DOHH2 (cell line): Measurements from ENCODE around the gene ADGRB2.
A peak's percentile ranks its signal among the peaks of the same experiment; 100 is the strongest.

Experiments
- H3F3A ChIP-seq: fragments of 200-600 bp; sonication (generic), shearing (Covaris generic); 2 replicates; pipeline ENCODE4 v1.6.0; 2016; ENCODE audit warnings: antibody characterized with exemption, mild to moderate bottlenecking; ENCODE audit not compliant: control insufficient read depth, insufficient read depth
- H3K27ac ChIP-seq: fragments of 200-600 bp; sonication (generic); 2 replicates; pipeline ENCODE4 v1.5.1; 2014; ENCODE audit warnings: low read depth, mild to moderate bottlenecking, low read length, moderate library complexity
- H3K27me3 ChIP-seq: fragments of 200-600 bp; sonication (generic); 2 replicates; pipeline ENCODE4 v1.6.1; 2014; ENCODE audit warnings: mild to moderate bottlenecking, low read length, mixed read lengths; ENCODE audit not compliant: control insufficient read depth
- H3K36me3 ChIP-seq: fragments of 200-600 bp; sonication (generic); 2 replicates; pipeline ENCODE4 v1.6.1; 2014; ENCODE audit warnings: mild to moderate bottlenecking, low read length, moderate library complexity, mixed read lengths; ENCODE audit not compliant: control insufficient read depth
- H3K4me1 ChIP-seq: fragments of 200-600 bp; sonication (generic); 2 replicates; pipeline ENCODE4 v1.6.1; 2014; ENCODE audit warnings: mild to moderate bottlenecking, low read length, mixed read lengths; ENCODE audit not compliant: control insufficient read depth
- H3K4me2 ChIP-seq: fragments of 200-600 bp; sonication (generic); 2 replicates; pipeline ENCODE4 v1.6.0; 2014; ENCODE audit warnings: mild to moderate bottlenecking, low read length, moderate library complexity
- H3K4me3 ChIP-seq: fragments of 200-600 bp; sonication (generic); 2 replicates; pipeline ENCODE4 v1.5.1; 2014; ENCODE audit warnings: mild to moderate bottlenecking, low read length, mixed read lengths
- H3K79me2 ChIP-seq: fragments of 200-600 bp; sonication (generic); 2 replicates; pipeline ENCODE4 v1.6.1; 2014; ENCODE audit warnings: mild to moderate bottlenecking, low read length, mixed read lengths; ENCODE audit not compliant: control insufficient read depth
- H3K9me2 ChIP-seq: fragments of 200-600 bp; sonication (generic); replicated peaks from 2 replicates; pipeline ENCODE4 v1.6.1; 2014; ENCODE audit warnings: mild to moderate bottlenecking, low read length, mixed read lengths; ENCODE audit not compliant: control insufficient read depth
- H3K9me3 ChIP-seq: fragments of 200-600 bp; sonication (generic); 2 replicates; pipeline ENCODE4 v1.6.1; 2014; ENCODE audit warnings: antibody characterized with exemption, low read length, mixed read lengths; ENCODE audit not compliant: control insufficient read depth, insufficient read depth
- H4K20me1 ChIP-seq: fragments of 200-600 bp; sonication (generic); 2 replicates; pipeline ENCODE4 v1.6.0; 2014; ENCODE audit warnings: low read depth, mild to moderate bottlenecking, antibody characterized with exemption, low read length, moderate library complexity; ENCODE audit not compliant: control insufficient read depth, insufficient read depth
- CTCF ChIP-seq: fragments of 200-600 bp; sonication (generic); IDR thresholded peaks from one replicate; pipeline ENCODE4 v1.5.1; 2014; ENCODE audit warnings: antibody characterized with exemption, mild to moderate bottlenecking, low read depth, low read length; ENCODE audit not compliant: poor library complexity, severe bottlenecking
- EZH2phosphoT487 ChIP-seq: fragments of 200-600 bp; sonication (generic); IDR thresholded peaks from 2 replicates; pipeline ENCODE4 v1.6.1; 2017; ENCODE audit warnings: borderline replicate concordance, mild to moderate bottlenecking, antibody characterized with exemption, low read length, moderate library complexity, mixed read lengths

Gene ADGRB2

GRCh38 chr1:31784356-31785019, 20.3 kb upstream of the ADGRB2 start:
- Histone ChIP-seq H3K27me3 (no peaks in the 10 kb centered on the region), H4K20me1 (no peaks in the 10 kb centered on the region), H3K9me2 (no peaks in the 10 kb centered on the region), H3K4me2 (peak overlapping the region; percentile 53), H3K4me3 (peak overlapping the region; percentile 28), H3K27ac (peak overlapping the region; percentile 31), H3F3A (peaks cover 8% of the 10 kb centered on the region; the same call in 1 of the 2 replicates), H3K9me3 (no peaks in the 10 kb centered on the region), H3K36me3 (no peaks in the 10 kb centered on the region), H3K4me1 (peaks cover 47% of the 10 kb centered on the region), H3K79me2 (no peaks in the 10 kb centered on the region)
- TF ChIP-seq EZH2phosphoT487 = no peak
- no peak for TF ChIP-seq CTCF

DNA sequence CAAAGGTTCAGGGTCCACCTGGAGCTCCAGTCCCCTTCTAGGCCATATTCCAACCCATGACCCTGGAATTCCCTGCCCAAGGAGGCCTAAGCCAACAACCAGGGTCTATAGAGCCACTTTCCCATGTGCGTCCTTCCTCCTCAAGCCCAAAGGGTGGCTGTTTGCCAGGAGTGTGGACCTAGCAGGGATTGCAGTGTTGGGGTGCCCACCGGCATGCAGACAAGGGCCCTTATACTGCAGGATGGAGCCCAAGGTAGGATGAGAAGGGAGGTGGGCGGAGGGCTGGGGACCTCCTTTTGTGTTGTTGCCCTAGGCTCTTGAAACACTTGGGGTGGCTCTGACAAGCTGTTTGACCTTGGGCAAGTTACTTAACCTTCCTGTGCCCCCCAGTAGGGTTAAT, 19.7 kb upstream of the ADGRB2 start:
- H3K79me2 ChIP-seq = no peaks in the 10 kb centered on the region
- H3K4me1 ChIP-seq = peaks cover 43% of the 10 kb centered on the region
- no peak overlapping the region for H3K27ac ChIP-seq
- H4K20me1 ChIP-seq = no peaks in the 10 kb centered on the region
- TF ChIP-seq EZH2phosphoT487 (no peak), CTCF (no peak)
- no peaks in the 10 kb centered on the region for H3K9me2 ChIP-seq
- peaks cover 8% of the 10 kb centered on the region; the same call in 1 of the 2 replicates for H3F3A ChIP-seq
- no peak overlapping the region for H3K4me3 ChIP-seq
- H3K9me3 ChIP-seq = no peaks in the 10 kb centered on the region
- H3K4me2 ChIP-seq = peak overlapping the region; percentile 53
- peaks cover 2% of the 10 kb centered on the region; the same call in 1 of the 2 replicates for H3K27me3 ChIP-seq
- no peaks in the 10 kb centered on the region for H3K36me3 ChIP-seq

GRCh38 chr1:31782421-31783410, 18.6 kb upstream of the ADGRB2 start:
- H3K27ac ChIP-seq = no peak overlapping the region
- H3K4me1 ChIP-seq = peaks cover 35% of the 10 kb centered on the region
- no peak overlapping the region for H3K4me3 ChIP-seq

More at GRCh38 chr1:31782421-31783410, 18.6 kb upstream of the ADGRB2 start:
- Histone ChIP-seq H3K27me3 (peaks cover 5% of the 10 kb centered on the region; the same call in 1 of the 2 replicates), H4K20me1 (no peaks in the 10 kb centered on the region), H3K79me2 (no peaks in the 10 kb centered on the region), H3K9me2 (no peaks in the 10 kb centered on the region), H3K4me2 (no peak overlapping the region), H3K36me3 (no peaks in the 10 kb centered on the region), H3K9me3 (no peaks in the 10 kb centered on the region), H3F3A (peaks cover 6% of the 10 kb centered on the region; the same call in 1 of the 2 replicates)
- TF ChIP-seq CTCF = no peak
- no peak for TF ChIP-seq EZH2phosphoT487
